NK-92 (cell line): Measurements from ENCODE around the gene C9orf57.
"Not testable (repeated sequence)": the region's sequence is repeated elsewhere in the genome, so short reads cannot be mapped to it uniquely, and the experiment has no call there.

Source experiments
- DNase-seq: peaks from one replicate; lab custom pipeline; 2025; ENCODE audit not compliant: unreplicated experiment; lab: John Stamatoyannopoulos, UW

Gene C9orf57

GRCh38 chr9:72025906-72026305 lies 34.5 kb downstream of the C9orf57 start:
- DNase-seq = no peak

GRCh38 chr9:72023596-72023995 lies 36.8 kb downstream of the C9orf57 start:
- no peak for DNase-seq

GRCh38 chr9:72022841-72023240 lies 37.6 kb downstream of the C9orf57 start:
- no peak for DNase-seq

- no peak for DNase-seq
Observed at GRCh38 chr9:72013292-72013760, 47.1 kb downstream of the C9orf57 start.

- no peak for DNase-seq
Observed at GRCh38 chr9:72012646-72013045, 47.8 kb downstream of the C9orf57 start.

- not testable (repeated sequence) for DNase-seq
Observed at GRCh38 chr9:72007726-72008125, 52.7 kb downstream of the C9orf57 start.

- no peak for DNase-seq
Observed at GRCh38 chr9:72006501-72006900, 53.9 kb downstream of the C9orf57 start.

GRCh38 chr9:72005451-72005850 lies 55.0 kb downstream of the C9orf57 start:
- no peak for DNase-seq
